GM10248 (cell line): ENCODE measurements around the gene CH25H.
"Not testable (repeated sequence)": the region's sequence is repeated elsewhere in the genome, so short reads cannot be mapped to it uniquely, and the experiment has no call there.

Experiments
- CTCF ChIA-PET: fragments of 300-600 bp; sonication (Branson Sonifier 250); formaldehyde crosslinking; extraction: SDS; loops from one replicate; lab custom pipeline; 2021; ENCODE audit warnings: antibody characterized with exemption; lab: Yijun Ruan, JAX
- POLR2A ChIA-PET: fragments of 350-650 bp; sonication (Branson Sonifier 250); formaldehyde crosslinking; extraction: SDS; loops from one replicate; lab custom pipeline; 2020; ENCODE audit warnings: antibody characterized with exemption; lab: Yijun Ruan, JAX
- DNase-seq: peaks from one replicate; pipeline ENCODE4 v3.0.0; 2012; ENCODE audit errors: extremely low spot score
- CTCF ChIP-seq: IDR thresholded peaks from 2 replicates; pipeline ENCODE4 v1.5.1; 2012; ENCODE audit warnings: mild to moderate bottlenecking, low read depth; ENCODE audit errors: extremely low read depth, missing control alignments, control extremely low read depth

The CH25H gene

GRCh38 chr10:89197473-89197872, 9.6 kb downstream of the CH25H start:
- CTCF ChIA-PET: interaction anchor here (0.6 to 1.5 kb wide), 3 partner anchors 17 to 84 kb away, joined by 3 to 8 read pairs (median 3); no protein-coding TSS in a partner anchor
- POLR2A ChIA-PET: no interaction called here
- no peak for TF ChIP-seq CTCF
- DNase-seq: no peak

- POLR2A ChIA-PET, DNase-seq: not testable (repeated sequence)
- CTCF ChIA-PET: interaction anchor here (1.5 kb wide), 1 partner anchor 15 kb away, joined by 4 read pairs; no protein-coding TSS in a partner anchor
Observed at GRCh38 chr10:89191301-89191700, 15.8 kb downstream of the CH25H start.

- POLR2A ChIA-PET: no interaction called here
- no peak for TF ChIP-seq CTCF
- no peak for DNase-seq
- CTCF ChIA-PET: no interaction called here
Observed at GRCh38 chr10:89189211-89189734, 17.8 kb downstream of the CH25H start.

GRCh38 chr10:89185658-89186057, 21.5 kb downstream of the CH25H start:
- DNase-seq: no peak
- CTCF ChIA-PET: no interaction called here
- TF ChIP-seq CTCF: no peak
- POLR2A ChIA-PET: no interaction called here

- DNase-seq: no peak
- POLR2A ChIA-PET: no interaction called here
- TF ChIP-seq CTCF: no peak
- CTCF ChIA-PET: interaction anchor here (1.0 kb wide), 1 partner anchor 250 kb away, joined by 3 read pairs; no protein-coding TSS in a partner anchor
Observed at GRCh38 chr10:89184638-89185037, 22.5 kb downstream of the CH25H start.

GRCh38 chr10:89183571-89183970, 23.5 kb downstream of the CH25H start:
- CTCF ChIA-PET: interaction anchor here (1.0 kb wide), 1 partner anchor 249 kb away, joined by 3 read pairs; no protein-coding TSS in a partner anchor
- no peak for DNase-seq

More at GRCh38 chr10:89183571-89183970, 23.5 kb downstream of the CH25H start:
- no peak for TF ChIP-seq CTCF
- POLR2A ChIA-PET: no interaction called here
